ENCODE measurements around the gene GPN3. TPM values are rescaled to one million over a fixed set of nuclear protein-coding genes. Genes with fewer than 3 reads are reported as not detected.
A peak's percentile ranks its signal among the peaks of the same experiment; 100 is the strongest.

GPN3 gene
- total RNA-seq, 6 experiments from 2014 or later, result 8.0 to 20.7 (median 13.9) TPM

GRCh38 chr12:110403976-110404682 is 63.9 kb downstream of the GPN3 start:
- H3K36me3 ChIP-seq, result no peaks in the 10 kb centered on the region
- H3K4me1 ChIP-seq, result peaks cover 0 to 10% (median 4%) of the 10 kb centered on the region in 4 donors
- H3K9me3 ChIP-seq, result no peaks in the 10 kb centered on the region
- WGBS (ENCODE audit: insufficient coverage, low coverage, low lambda C conversion rate, missing lambda C conversion rate), result 26% methylated on average over 19 of the region's 21 CpGs
- peak; percentile 76 to 89 (median 82) for ATAC-seq
- TF ChIP-seq CTCF (IDR thresholded peaks at IDR 0.05) (peak in 1 of 4 donors; percentile 10), POLR2A (IDR thresholded peaks at IDR 0.05) (no peak)
- H3K4me3 ChIP-seq, result peak overlapping the region; percentile 93 to 100 (median 98)
- no peaks in the 10 kb centered on the region for H3K27me3 ChIP-seq
- intact Hi-C loops (cut with DNase I), result no loop called here
- peak; percentile 71 to 77 (median 72) for DNase-seq
- peak overlapping the region; percentile 93 to 98 (median 94) for H3K27ac ChIP-seq

- TF ChIP-seq CTCF (IDR thresholded peaks at IDR 0.05), result no peak
- TF ChIP-seq POLR2A (IDR thresholded peaks at IDR 0.05), result peak; percentile 48
- Histone ChIP-seq H3K4me1 (peaks cover 0 to 10% (median 4%) of the 10 kb centered on the region in 4 donors), H3K27ac (peak within 1 kb of the TSS; percentile 93 to 98 (median 94)), H3K4me3 (peak within 1 kb of the TSS; percentile 93 to 100 (median 98)), H3K9me3 (no peaks in the 10 kb centered on the region), H3K36me3 (no peaks in the 10 kb centered on the region), H3K27me3 (no peaks in the 10 kb centered on the region)
- WGBS (ENCODE audit: insufficient coverage, low coverage, low lambda C conversion rate, missing lambda C conversion rate), result 0% methylated on average over 18 of the region's 62 CpGs
- intact Hi-C loops (cut with DNase I), result no loop called here
- DNase-seq (peak; percentile 89 to 92 (median 92)), ATAC-seq (peak; percentile 97 to 99 (median 98))
Measured at GRCh38 chr12:110403146-110403975, 64.7 kb downstream of the GPN3 start, which contains the start of gene ANAPC7. Gene ANAPC7, minus strand, starts transcription at chr12:110403708. Its CDS starts 81 bp downstream, at chr12:110403627.

Small RNAs within 50 kb of the gene (small RNA-seq; reads per million reads assigned to genes)
- 0 reads per million in 2 experiments for gene RF00278

Other genes with a start within 250 kb of the GPN3 start
- gene ATP2A2, start 187.0 kb downstream of the GPN3 start, total RNA-seq, result 100 to 1,000 TPM in 4 of 6 experiments, 10 to 100 TPM in 2; 95.6 to 155 (median 113) TPM
- 10 to 100 TPM; 14.6 to 22.8 (median 18.0) TPM for gene ANAPC7, start 64.5 kb downstream of the GPN3 start, total RNA-seq
- gene ARPC3, start 17.9 kb downstream of the GPN3 start, total RNA-seq, result 100 to 1,000 TPM in 3 of 6 experiments, 10 to 100 TPM in 3; 65.4 to 291 (median 101) TPM
- 1 to 10 TPM; 1.1 to 9.9 (median 3.1) TPM for gene FAM216A, start 588 bp upstream of the GPN3 start, total RNA-seq
- 10 to 100 TPM; 37.9 to 61.2 (median 51.1) TPM for gene VPS29, start 33.9 kb upstream of the GPN3 start, total RNA-seq
- under 1 TPM in 5 of 6 experiments, not detected in 1; 0.37 to 0.58 (median 0.51) TPM for gene RAD9B, start 34.1 kb upstream of the GPN3 start, total RNA-seq
- gene PPTC7, start 115.1 kb upstream of the GPN3 start, total RNA-seq, result 10 to 100 TPM in 5 of 6 experiments, 1 to 10 TPM in 1; 6.3 to 15.0 (median 11.5) TPM
- 10 to 100 TPM in 4 of 6 experiments, 1 to 10 TPM in 2; 9.6 to 17.0 (median 10.8) TPM for gene TCTN1, start 145.9 kb upstream of the GPN3 start, total RNA-seq
- gene HVCN1, start 220.9 kb upstream of the GPN3 start, total RNA-seq, result 1 to 10 TPM in 5 of 6 experiments, under 1 TPM in 1; 0.55 to 2.4 (median 1.6) TPM